IPS-18a (cell line): ENCODE measurements around the gene PPIG.
"Not testable (repeated sequence)": the region's sequence is repeated elsewhere in the genome, so short reads cannot be mapped to it uniquely, and the experiment has no call there.

ENCODE experiments used
- H3K27ac ChIP-seq: one replicate; pipeline ENCODE4 v1.5.1; 2013; ENCODE audit warnings: low read length
- H3K27me3 ChIP-seq: one replicate; pipeline ENCODE4 v1.6.1; 2013; ENCODE audit warnings: mild to moderate bottlenecking, low read length; ENCODE audit not compliant: control insufficient read depth, insufficient read depth
- H3K36me3 ChIP-seq: one replicate; pipeline ENCODE4 v1.6.1; 2013; ENCODE audit warnings: low read depth, low read length; ENCODE audit not compliant: control insufficient read depth
- H3K4me1 ChIP-seq: one replicate; pipeline ENCODE4 v1.6.1; 2013; ENCODE audit warnings: low read depth, low read length; ENCODE audit not compliant: control insufficient read depth
- H3K4me3 ChIP-seq: one replicate; pipeline ENCODE4 v1.5.1; 2013; ENCODE audit warnings: low read length
- H3K9ac ChIP-seq: one replicate; pipeline ENCODE4 v1.6.1; 2013; ENCODE audit warnings: mild to moderate bottlenecking, low read length, moderate library complexity
- H3K9me3 ChIP-seq: one replicate; pipeline ENCODE4 v1.6.1; 2013; ENCODE audit warnings: low read depth, low read length; ENCODE audit not compliant: control insufficient read depth

PPIG gene

DNA sequence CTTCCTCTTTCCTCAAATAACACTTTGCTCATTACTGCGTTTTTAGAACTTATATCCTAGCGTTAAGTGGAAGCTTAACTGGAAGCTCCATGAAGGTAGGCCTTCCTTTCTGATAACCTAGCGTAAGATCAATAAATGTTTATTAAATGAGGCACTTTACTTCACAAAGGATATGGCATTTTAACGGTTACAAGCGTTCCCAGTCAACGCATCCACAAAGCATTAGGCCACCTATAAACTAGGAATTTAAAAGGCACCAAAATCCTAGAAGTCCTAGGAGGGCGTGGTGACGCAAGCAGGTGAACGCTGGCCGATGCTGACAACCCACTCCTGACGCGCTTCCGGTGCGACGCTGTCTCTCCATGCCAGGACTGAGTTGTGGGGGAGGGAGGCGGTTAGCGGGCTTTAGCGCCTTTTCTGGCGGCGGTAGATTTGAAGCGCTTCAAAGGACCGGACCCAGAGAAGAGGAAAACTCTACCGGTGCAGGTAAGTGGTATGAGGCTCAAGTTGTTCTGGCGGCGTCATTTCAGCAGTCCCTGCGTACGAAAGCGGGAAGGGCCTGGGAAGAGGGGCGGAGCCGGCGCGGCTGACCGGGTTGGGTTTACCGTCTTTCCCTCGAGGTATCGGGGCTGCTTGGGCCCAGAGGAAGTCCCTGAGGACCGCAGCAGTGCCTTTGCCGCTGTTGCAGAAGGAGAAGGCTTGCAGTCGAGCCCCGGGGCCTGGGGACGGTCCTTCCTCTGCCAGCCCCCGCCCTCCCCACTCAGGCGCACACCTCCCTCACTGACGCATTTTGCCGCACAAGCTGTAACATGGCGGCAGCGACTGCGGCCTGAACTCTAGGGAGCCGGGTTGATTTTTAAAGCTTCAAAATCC is at the start of gene PPIG:
TSS of gene PPIG (plus strand) at position 347 of the 873 bp plus-strand sequence. CDS start 19,691 bp downstream, outside the sequence.
- H3K36me3 ChIP-seq = no peaks in the 10 kb centered on the region
- peak within 1 kb of the TSS; percentile 96 for H3K9ac ChIP-seq
- H3K27me3 ChIP-seq = peaks cover 5% of the 10 kb centered on the region
- H3K4me1 ChIP-seq = peaks cover 4% of the 10 kb centered on the region
- peak within 1 kb of the TSS; percentile 84 for H3K27ac ChIP-seq
- H3K9me3 ChIP-seq = no peaks in the 10 kb centered on the region
- H3K4me3 ChIP-seq = peak within 1 kb of the TSS; percentile 93

GRCh38 chr2:169539460-169539859 is 44.7 kb upstream of the PPIG start:
- H3K4me3 ChIP-seq, H3K9ac ChIP-seq, H3K9me3 ChIP-seq, H3K27me3 ChIP-seq, H3K27ac ChIP-seq, H3K4me1 ChIP-seq: not testable (repeated sequence)
- peaks cover 14% of the 10 kb centered on the region for H3K36me3 ChIP-seq

GRCh38 chr2:169540146-169540545 is 44.0 kb upstream of the PPIG start:
- Histone ChIP-seq H3K36me3 (peaks cover 14% of the 10 kb centered on the region), H3K27me3 (no peaks in the 10 kb centered on the region), H3K4me1 (no peaks in the 10 kb centered on the region)

GRCh38 chr2:169542433-169542832 is 41.7 kb upstream of the PPIG start:
- Histone ChIP-seq H3K27me3 (no peaks in the 10 kb centered on the region), H3K4me3 (no peak overlapping the region), H3K9me3 (no peaks in the 10 kb centered on the region), H3K36me3 (peaks cover 21% of the 10 kb centered on the region), H3K9ac (no peak overlapping the region), H3K4me1 (no peaks in the 10 kb centered on the region), H3K27ac (no peak overlapping the region)

More at GRCh38 chr2:169540146-169540545, 44.0 kb upstream of the PPIG start:
- no peaks in the 10 kb centered on the region for H3K9me3 ChIP-seq
- no peak overlapping the region for H3K27ac ChIP-seq
- no peak overlapping the region for H3K9ac ChIP-seq
- no peak overlapping the region for H3K4me3 ChIP-seq

- H3K4me1 ChIP-seq = peaks cover 2% of the 10 kb centered on the region
- no peak overlapping the region for H3K9ac ChIP-seq
- no peak overlapping the region for H3K4me3 ChIP-seq
- no peak overlapping the region for H3K27ac ChIP-seq
- H3K36me3 ChIP-seq = peaks cover 18% of the 10 kb centered on the region
- H3K9me3 ChIP-seq = no peaks in the 10 kb centered on the region
- no peaks in the 10 kb centered on the region for H3K27me3 ChIP-seq
Observed at GRCh38 chr2:169546756-169547155, 37.4 kb upstream of the PPIG start.

DNA sequence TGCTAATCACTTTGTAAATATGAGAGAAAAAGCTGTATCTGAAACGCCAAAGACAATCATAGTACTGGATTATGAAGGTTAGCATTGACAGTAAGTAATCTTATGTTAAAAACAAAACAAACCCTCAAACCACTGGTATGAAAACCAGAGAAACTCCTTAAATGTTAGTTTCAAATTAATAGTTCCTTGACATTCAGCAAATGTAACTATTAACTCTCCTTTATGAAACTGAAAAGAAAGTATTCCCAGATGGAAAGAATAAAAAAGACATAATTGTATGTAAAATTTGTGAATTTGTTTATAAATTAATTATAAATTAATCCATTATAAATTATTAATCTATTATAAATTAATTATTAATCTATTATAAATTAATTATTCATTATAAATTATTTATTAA is 22.8 kb upstream of the PPIG start:
- Histone ChIP-seq H3K4me3 (no peak overlapping the region), H3K27me3 (no peaks in the 10 kb centered on the region), H3K27ac (no peak overlapping the region), H3K36me3 (peaks cover 5% of the 10 kb centered on the region), H3K9me3 (no peaks in the 10 kb centered on the region), H3K4me1 (no peaks in the 10 kb centered on the region), H3K9ac (no peak overlapping the region)

GRCh38 chr2:169562084-169562483 is 22.1 kb upstream of the PPIG start:
- not testable (repeated sequence) for H3K4me3 ChIP-seq, H3K36me3 ChIP-seq, H3K4me1 ChIP-seq, H3K27ac ChIP-seq, H3K9me3 ChIP-seq, H3K27me3 ChIP-seq, H3K9ac ChIP-seq

DNA sequence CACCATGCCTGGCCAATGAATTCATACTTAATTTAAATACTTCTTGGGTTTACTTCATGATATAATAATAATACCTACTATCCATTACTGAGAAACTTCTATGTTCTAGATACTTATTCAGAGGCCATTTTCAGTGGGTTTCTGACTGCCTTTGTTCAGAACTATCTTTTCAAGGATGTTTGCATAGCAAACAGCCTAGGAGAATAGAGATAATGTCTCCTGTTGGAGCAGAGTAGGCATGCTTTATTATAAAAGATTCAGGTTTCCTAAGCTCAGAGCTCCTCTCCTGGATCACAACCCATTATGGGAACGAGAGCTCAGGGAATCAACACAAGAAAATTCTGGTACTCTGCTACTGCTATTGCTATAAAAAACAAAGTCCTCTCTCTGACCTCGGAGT is 21.6 kb upstream of the PPIG start:
- Histone ChIP-seq H3K9ac (no peak overlapping the region), H3K27me3 (no peaks in the 10 kb centered on the region), H3K9me3 (no peaks in the 10 kb centered on the region), H3K4me3 (no peak overlapping the region), H3K4me1 (no peaks in the 10 kb centered on the region), H3K36me3 (peaks cover 5% of the 10 kb centered on the region), H3K27ac (no peak overlapping the region)

DNA sequence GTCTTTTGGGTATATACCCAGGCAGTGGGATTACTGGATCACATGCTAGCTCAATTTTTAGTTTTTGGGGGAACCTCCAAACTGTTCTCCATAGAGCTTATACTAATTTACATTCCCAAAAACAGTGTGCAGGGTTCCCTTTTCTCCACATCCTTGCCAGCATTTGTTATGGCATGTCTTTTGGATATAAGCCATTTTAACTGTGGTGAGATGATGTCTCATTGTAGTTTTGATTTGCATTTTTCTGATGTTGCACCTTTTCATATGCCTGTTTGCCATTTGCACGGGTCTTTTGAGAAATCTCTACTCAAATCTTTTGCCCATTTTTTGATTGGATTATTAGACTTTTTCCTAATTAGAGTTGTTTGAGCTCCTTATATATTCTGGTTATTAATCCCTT is 18.5 kb upstream of the PPIG start:
- no peak overlapping the region for H3K4me3 ChIP-seq
- H3K4me1 ChIP-seq = no peaks in the 10 kb centered on the region
- peaks cover 5% of the 10 kb centered on the region for H3K36me3 ChIP-seq
- no peak overlapping the region for H3K9ac ChIP-seq
- H3K27me3 ChIP-seq = no peaks in the 10 kb centered on the region
- H3K27ac ChIP-seq = no peak overlapping the region
- H3K9me3 ChIP-seq = no peaks in the 10 kb centered on the region

- H3K4me3 ChIP-seq = no peak overlapping the region
- H3K27ac ChIP-seq = no peak overlapping the region
- H3K36me3 ChIP-seq = peaks cover 5% of the 10 kb centered on the region
- H3K27me3 ChIP-seq = no peaks in the 10 kb centered on the region
- H3K9ac ChIP-seq = no peak overlapping the region
- H3K9me3 ChIP-seq = no peaks in the 10 kb centered on the region
- H3K4me1 ChIP-seq = peaks cover 6% of the 10 kb centered on the region
Observed at GRCh38 chr2:169569948-169570347, 14.2 kb upstream of the PPIG start.

DNA sequence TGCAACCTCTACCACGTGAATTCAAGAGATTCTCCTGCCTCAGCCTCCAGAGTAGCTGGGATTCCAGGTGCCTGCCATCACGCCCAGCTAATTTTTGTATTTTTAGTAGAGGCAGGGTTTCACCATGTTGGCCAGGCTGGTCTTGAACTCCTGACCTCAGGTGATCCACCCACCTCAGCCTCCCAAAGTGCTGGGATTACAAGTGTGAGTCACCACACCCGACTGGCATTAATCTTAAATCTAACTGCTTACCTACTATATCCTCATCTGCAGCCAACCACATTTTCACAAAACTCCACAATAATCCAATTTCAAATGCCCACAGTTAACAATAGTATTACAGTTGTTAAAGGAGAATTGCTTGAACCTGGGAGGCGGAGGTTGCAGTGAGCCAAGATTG is 13.4 kb upstream of the PPIG start:
- not testable (repeated sequence) for H3K4me1 ChIP-seq, H3K27ac ChIP-seq, H3K9ac ChIP-seq, H3K27me3 ChIP-seq, H3K9me3 ChIP-seq, H3K36me3 ChIP-seq, H3K4me3 ChIP-seq

GRCh38 chr2:169571571-169571970 is 12.6 kb upstream of the PPIG start:
- H3K4me3 ChIP-seq = peak overlapping the region; percentile 10
- H3K4me1 ChIP-seq = peaks cover 6% of the 10 kb centered on the region
- H3K36me3 ChIP-seq = peaks cover 5% of the 10 kb centered on the region
- H3K27ac ChIP-seq = no peak overlapping the region
- no peaks in the 10 kb centered on the region for H3K27me3 ChIP-seq
- H3K9me3 ChIP-seq = no peaks in the 10 kb centered on the region
- H3K9ac ChIP-seq = no peak overlapping the region
